Lower leg skin (tissue), 4 donors: ENCODE data around the gene USF1. TPM values are rescaled to one million over a fixed set of nuclear protein-coding genes. Genes with fewer than 3 reads are reported as not detected.

Experiments
- DNase-seq, 2 donors: peaks; one replicate each; pipeline ENCODE4 v3.0.0-alpha.2; 2019; ENCODE audit warnings: low spot score in 2 of 2
- H3K4me3 ChIP-seq: fragments of 200-600 bp; sonication (generic); 2 replicates; pipeline ENCODE4 v1.5.1; 2017; ENCODE audit warnings: mild to moderate bottlenecking, low read depth; ENCODE audit not compliant: poor library complexity, severe bottlenecking
- CTCF ChIP-seq, 3 donors: fragments of 450-650 bp; IDR thresholded peaks; one replicate each; pipeline ENCODE4 v1.5.1; 2016; ENCODE audit warnings: antibody characterized with exemption in 3 of 3, mild to moderate bottlenecking in 3 of 3, moderate library complexity in 2 of 3
- POLR2A ChIP-seq, 2 donors: fragments of 450-650 bp; IDR thresholded peaks; one replicate each; pipeline ENCODE4 v1.6.1; 2016 to 2017; ENCODE audit warnings: antibody characterized with exemption in 2 of 2, mild to moderate bottlenecking in 1 of 2, moderate library complexity in 1 of 2
- WGBS, 2 donors: methylation state at CpG; one replicate each; pipeline ENCODE4 v1.1.5; 2018; 5-methylcytosine and 5-hydroxymethylcytosine counted together
- intact Hi-C: fragments of 100-400 bp; cut with DNase I; formaldehyde crosslinking; loops from one replicate; pipeline ENCODE4 v1.15.0; 2023; ENCODE audit warnings: low total_unique reads
- total RNA-seq, 4 donors: library from RNA; depleted of rRNA; stranded (reverse); fragments of >200 nt; gene quantifications; one replicate each; pipeline ENCODE4 v1.1.0, GENCODE V29; 2016

The USF1 gene
- total RNA-seq, 4 donors from 2014 or later = 35.3 to 59.4 (median 43.3) TPM

- no peak overlapping the region for H3K4me3 ChIP-seq
- 96% methylated on average over 4 of the region's 4 CpGs for WGBS, 2 donors
- intact Hi-C loops = no loop called here
- DNase-seq = no peak
- TF ChIP-seq CTCF (IDR thresholded peaks at IDR 0.05) (no peak), POLR2A (IDR thresholded peaks at IDR 0.05) (no peak)
Observed at GRCh38 chr1:161061419-161061818, 15.6 kb upstream of the USF1 start.

- H3K4me3 ChIP-seq = no peak overlapping the region
- TF ChIP-seq POLR2A (IDR thresholded peaks at IDR 0.05) (no peak), CTCF (IDR thresholded peaks at IDR 0.05) (no peak)
- WGBS, 2 donors = 87 to 93% methylated on average over 6 of the region's 6 CpGs
- intact Hi-C loops = no loop called here
- no peak for DNase-seq
Observed at GRCh38 chr1:161059293-161059692, 13.5 kb upstream of the USF1 start.

GRCh38 chr1:161054805-161055204, 9.0 kb upstream of the USF1 start:
- intact Hi-C loops = no loop called here
- TF ChIP-seq POLR2A (IDR thresholded peaks at IDR 0.05) (no peak), CTCF (IDR thresholded peaks at IDR 0.05) (no peak)
- DNase-seq = no peak
- WGBS, 2 donors = 89 to 90% methylated on average over 7 of the region's 7 CpGs
- no peak overlapping the region for H3K4me3 ChIP-seq

GRCh38 chr1:161054232-161054631, 8.5 kb upstream of the USF1 start:
- TF ChIP-seq CTCF (IDR thresholded peaks at IDR 0.05) = no peak
- TF ChIP-seq POLR2A (IDR thresholded peaks at IDR 0.05) = no peak
- intact Hi-C loops = no loop called here
- 93 to 94% methylated on average over 3 to 4 of the region's 4 CpGs for WGBS, 2 donors
- no peak for DNase-seq
- H3K4me3 ChIP-seq = no peak overlapping the region

GRCh38 chr1:161052899-161053298, 7.1 kb upstream of the USF1 start:
- DNase-seq = no peak
- no peak for TF ChIP-seq POLR2A (IDR thresholded peaks at IDR 0.05)
- TF ChIP-seq CTCF (IDR thresholded peaks at IDR 0.05) = no peak
- no peak overlapping the region for H3K4me3 ChIP-seq
- intact Hi-C loops = no loop called here
- 78 to 93% methylated on average over 3 of the region's 3 CpGs for WGBS, 2 donors

- no peak for DNase-seq
- intact Hi-C loops = no loop called here
- TF ChIP-seq CTCF (IDR thresholded peaks at IDR 0.05) = no peak
- TF ChIP-seq POLR2A (IDR thresholded peaks at IDR 0.05) = no peak
- no peak overlapping the region for H3K4me3 ChIP-seq
- 92 to 94% methylated on average over 10 of the region's 10 CpGs for WGBS, 2 donors
Observed at GRCh38 chr1:161051219-161051618, 5.4 kb upstream of the USF1 start.
